Hippocampal formation (tissue), 2 donors: ENCODE measurements around the gene KDM4C.

Source experiments
- DNase-seq, 2 donors: peaks; one replicate each; lab custom pipeline; 2025; lab: John Stamatoyannopoulos, UW

KDM4C gene

DNA sequence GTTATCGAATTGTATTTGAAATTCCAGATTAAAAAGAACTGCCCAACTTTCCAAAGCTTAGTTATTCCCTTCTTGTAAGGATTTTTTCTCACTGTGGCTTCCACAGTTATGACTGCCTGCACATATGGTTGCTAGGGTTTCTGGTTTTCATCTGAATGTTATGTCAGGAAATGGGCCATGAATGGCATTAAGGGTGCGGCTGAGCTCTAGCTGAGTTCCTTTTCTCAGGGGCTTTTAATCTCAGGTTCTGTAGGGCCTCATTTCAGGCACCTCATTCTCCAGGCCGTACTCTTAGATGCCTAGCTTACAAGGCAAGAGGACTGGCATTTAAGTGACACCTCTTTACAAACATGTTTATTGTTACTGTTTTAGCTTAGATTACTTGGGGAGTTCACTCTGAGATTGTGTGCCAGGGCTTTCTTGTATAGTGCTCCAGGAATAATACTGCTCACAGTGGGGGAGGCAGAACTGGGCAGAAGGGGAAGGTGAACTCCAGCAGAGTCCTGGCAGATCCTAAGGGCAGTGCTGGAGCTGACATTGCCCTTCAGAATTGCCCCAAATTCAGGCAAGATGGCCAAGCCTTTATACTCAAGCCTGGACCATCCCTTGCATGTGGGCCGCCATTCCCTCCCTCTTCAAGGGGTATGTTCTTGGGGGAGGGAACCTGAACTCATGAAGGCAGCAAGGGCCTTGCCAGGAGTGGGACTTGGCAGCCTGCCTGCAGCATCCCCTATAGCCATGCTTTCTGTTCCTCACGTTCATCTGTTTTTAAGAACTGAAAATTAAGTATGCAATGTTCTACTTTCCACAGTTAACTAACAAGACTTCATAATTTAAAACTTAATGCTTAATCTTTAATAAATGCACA is 111.5 kb downstream of the KDM4C start:
- DNase-seq = no peak

DNA sequence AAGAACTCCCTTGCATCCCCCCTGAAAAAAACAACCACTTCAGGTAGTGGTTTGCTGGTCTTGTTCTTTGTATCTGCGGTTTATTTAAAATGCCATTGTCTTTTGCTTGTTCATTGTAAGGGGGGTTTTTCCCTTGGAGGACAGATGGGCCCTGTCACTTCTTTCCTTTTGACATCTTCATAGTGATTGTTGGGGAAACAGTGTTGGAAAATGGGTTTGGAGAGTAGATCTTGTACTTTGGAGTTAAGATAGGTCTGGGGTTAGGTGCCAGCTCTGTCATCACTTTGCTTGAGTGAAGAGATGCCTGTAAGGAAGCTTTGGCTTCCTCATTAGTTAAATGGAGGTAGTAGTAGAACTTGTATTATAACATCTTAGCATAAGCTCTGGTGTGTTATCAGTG is 112.4 kb downstream of the KDM4C start:
- no peak for DNase-seq

DNA sequence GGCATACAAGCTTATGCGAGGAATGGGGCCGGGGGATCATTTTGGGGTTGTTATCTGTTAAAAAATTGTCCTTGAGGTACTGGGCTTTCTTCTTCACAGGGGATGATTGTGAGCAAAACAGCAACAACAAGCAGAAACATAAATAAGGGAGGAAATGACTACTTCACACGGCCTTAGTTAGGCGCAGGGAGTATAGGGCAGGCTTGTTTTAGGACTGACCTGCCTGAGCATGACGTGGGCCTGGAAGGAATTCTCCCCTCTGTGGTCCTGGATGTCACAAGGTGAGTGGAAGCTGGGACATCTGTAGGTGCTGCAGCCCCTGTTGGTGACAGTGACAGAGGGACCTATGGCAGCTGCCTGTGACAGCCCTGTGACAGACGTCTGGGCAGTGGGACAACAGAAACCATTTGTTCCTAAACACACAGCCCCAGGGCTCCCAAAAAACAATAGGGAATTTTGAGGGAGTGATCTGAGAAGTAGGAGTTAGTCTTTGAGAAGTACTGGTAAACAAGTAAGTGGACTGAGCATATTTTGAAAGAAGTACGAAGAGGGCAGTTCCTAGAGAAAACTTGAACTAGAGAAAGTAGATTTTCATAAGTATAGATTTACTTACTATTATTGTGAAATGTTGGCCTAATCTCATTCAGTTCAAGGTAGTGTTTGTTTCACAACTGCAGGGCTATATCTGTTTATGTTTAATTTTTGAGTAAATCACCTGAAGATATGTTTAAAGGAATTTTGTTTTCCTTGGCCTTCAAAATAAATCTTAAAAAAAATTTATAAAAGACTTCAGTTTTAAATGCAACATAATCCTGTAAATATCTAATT is 113.1 kb downstream of the KDM4C start:
- DNase-seq = no peak

DNA sequence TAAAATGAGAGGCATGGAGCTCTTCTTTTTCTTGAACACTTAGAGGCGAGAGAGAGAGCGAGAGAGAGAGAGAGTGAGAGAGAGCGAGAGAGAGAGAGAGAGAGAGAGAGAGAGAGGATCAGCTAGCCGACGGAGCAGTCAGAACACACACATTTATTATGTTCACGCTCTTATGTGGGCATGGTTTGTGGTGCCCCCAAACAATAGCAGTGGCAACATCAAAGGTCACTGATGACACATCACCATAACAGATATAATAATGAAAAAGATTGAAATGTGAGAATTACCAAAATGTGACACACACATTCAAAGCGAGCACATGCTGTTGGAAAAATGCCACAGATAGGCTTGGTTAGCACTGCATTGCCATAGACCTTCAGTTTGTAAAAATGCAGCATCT is 116.1 kb downstream of the KDM4C start:
- no peak for DNase-seq

DNA sequence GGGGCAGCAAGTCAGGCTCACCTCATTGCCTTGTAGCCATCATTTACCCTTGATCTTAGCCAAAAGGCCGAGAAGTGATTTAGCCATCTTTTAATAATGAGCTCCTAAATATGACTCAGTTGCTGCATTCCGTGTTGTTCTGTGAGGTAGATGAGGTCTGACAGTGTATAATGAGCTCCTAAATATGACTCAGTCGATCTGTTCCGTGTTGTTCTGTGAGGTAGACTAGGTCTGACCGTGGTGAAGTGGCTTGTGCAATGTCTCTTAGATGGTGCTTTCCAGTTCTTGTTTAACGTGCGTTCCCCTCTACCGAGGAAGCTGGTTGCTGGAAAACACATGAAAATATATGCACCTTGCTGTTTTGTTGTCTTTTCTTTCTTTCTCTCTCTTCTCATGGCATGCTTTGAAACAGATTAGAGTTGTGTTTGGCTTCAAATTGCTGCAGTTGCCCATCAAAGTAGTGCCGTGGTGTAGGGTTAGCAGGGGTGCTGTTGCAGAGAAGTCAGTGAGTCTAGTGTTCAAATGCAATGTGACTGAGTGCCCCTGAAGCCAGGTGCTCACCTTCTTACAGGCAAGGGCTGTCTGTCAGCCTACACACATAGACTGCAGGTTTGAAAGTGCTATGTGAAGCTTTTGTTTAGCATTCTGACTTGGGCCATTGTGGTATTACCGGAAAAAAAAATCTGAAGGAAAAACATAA is 118.6 kb downstream of the KDM4C start:
- DNase-seq = no peak

DNA sequence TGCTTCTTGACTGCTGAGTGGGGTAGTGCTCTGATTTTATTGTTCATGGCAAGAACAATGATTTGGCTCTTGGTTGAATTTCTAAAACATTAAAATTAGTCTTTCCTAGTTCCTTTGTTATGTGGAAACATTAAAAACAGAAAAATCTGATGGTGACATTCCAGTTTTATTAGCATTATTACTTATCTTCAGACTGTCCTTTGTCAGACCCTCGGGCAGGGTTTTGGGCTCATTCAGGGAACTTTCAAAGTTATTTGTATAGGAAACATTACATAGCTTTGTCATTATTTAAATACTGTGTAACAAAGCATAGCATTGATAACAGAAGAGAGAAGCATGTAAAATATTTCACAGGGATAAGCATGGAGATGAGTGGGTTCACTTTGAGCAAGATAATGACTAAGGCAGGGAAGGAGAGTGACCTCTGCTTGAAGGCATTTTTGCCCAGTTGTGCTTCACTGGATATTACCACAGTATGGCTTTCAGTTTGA is 119.9 kb downstream of the KDM4C start:
- DNase-seq = no peak

DNA sequence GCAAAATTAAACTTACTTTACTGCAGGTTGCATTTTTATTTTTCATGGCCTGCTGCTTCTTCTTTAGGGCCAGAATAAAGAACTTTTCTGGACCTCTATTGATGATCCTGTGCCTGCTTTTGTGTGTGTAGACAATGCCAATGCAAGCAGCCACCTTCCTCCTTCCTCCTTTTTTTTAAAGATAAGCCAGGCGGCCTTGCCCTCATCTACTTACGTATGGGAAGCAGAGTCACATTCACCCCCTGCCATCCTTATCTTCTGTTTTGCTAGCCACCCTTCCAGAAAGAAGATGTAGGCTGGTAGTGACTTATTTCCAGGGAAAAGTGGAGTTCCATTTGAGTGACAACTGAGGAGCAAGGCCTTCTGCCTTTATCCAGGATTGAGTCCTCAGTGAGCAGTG is 122.9 kb downstream of the KDM4C start:
- DNase-seq = no peak

DNA sequence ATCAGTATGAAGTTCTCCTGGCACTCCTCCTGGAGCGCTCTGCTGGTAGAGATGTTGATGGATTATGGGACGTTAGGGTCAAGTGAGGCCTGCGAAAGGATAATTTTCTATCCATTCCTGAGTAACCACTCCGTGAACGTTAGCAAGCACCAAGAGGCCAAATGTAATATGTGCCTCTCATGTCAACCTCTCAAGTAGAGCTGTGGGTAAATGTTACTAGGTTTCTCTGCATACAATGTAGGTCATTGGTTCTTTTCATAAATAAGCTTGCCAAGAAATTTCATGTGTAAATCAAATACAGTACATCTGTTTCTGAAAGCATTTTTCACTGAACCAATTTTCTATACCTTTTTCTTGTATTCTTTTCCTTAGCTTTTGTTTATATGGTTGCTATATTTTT is 126.3 kb downstream of the KDM4C start:
- DNase-seq = no peak

DNA sequence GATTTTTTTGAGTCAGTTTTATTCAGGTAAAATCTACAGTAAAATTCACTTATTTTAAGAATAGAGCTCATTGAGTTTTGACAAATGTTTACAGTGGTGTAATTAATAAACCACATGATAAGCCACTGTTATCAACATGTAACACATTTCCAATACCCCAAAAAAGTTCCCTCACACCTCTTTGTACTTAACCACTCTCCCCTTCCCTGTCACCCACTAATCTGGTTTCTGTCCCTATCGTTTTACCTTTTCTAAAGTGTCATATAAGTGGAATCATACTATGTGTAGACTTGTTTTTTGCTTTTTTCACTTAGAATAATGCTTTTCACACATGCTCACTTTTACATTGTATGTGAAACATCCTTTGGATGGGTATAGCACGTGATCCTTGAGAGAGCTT is 127.2 kb downstream of the KDM4C start:
- DNase-seq = no peak

DNA sequence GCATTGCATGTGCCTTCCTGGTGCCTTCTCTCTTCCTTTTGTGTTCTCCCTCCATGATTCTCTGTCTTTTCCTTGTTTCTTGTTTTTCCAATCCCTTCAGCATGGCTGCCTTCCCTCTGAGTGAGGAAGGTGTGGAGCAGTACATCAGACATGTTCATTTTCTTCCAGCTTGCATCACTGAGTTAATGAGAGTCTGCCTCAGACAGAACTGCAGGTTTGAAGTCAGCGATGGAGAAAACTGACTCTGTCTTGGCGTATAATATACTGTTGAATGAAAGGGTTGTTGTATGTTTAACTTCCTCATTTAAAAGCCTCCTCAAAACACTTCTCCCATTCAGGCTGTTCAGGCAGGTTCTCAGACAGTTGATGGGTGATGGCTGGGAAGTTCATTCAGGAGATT is 129.3 kb downstream of the KDM4C start:
- DNase-seq = no peak

DNA sequence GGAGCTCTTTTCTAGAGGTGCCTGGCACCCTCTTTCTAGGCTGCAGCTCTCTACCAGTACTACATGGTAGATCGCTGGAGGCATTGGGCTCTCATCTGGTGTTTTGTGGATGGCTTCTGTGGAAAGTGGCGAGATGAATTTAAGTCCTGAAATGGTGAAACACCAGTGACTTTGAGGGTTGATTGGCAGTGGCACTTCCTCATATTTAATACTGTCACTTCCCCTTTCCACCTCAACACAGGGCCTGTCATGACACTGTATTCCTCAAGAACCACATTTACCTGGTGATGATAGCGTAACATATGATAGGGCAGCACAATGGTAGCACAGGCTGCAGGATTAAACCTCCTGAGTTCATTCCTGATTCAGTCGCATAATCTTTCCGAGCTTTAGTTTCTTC is 132.1 kb downstream of the KDM4C start:
- DNase-seq = no peak

DNA sequence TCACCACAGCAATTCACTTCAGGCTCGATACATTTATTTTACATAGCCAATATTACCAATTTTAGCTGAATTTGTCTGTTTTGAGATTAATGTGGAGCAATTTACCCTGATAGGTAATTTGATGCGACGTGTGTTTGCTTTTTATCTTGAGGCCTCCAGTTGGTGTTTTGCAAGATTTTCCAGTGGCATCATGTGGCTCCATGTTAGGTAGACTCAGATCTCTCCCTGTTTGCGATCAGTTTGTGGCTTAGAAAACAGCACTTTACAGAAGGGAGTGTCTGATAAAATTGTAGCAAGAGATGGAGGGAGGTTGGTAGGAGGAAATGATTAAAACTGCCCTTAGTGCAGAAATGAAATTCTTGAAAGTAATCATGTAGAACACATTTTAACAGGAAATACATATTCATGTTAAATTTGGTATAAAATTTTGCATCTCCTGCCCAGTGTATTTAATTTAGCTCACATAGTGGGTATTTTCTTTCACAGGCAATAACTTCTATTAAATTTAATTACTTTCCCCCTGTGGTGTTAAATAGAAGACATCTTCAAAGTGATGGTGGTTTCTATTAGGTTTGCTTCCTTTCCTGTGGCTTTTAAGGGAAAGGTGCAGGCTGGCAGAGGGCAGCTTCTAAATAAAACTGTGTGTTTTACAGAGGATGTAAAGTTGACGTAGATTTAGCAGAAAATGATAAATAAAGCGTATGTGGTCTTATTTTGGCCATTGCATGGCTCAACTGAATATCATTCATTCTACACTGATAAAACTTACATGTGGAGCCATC is 135.8 kb downstream of the KDM4C start:
- DNase-seq = no peak

DNA sequence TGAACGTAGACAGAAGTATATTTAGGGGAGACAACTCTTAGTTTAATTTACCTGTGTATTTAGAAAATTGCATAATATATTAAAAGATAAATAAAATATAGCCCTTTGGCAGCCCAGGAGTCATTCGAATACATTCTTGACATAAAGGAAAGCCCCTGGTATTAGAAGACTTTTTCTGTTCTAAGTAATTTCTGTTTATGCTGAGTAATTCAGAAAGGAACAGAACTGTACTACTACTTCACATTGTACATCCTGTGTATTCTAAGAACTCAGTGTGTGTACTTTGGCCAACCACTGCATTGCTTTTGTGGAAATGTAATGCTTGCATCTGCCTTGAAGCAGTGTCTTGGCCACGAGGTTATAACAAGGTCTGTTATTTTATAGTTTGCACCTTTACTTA is 136.4 kb downstream of the KDM4C start:
- no peak for DNase-seq

DNA sequence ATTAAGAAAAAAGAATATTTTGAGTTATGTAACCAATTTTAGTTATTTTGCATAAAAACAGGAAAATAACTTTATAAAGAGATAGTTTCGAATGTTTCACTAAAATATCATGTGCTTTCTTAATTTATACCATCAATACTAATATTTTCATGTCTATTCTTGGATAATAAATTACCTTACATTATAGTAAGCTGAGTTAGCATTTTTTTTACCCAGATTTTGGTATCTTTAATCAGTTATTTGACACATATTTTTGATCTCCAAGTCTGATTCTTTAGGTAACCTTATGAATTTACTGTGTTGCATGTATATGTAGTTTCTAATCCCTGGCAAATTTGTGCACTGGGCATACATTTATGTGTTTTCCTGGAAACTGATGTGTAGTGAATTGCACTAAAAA is 138.0 kb downstream of the KDM4C start:
- no peak for DNase-seq

DNA sequence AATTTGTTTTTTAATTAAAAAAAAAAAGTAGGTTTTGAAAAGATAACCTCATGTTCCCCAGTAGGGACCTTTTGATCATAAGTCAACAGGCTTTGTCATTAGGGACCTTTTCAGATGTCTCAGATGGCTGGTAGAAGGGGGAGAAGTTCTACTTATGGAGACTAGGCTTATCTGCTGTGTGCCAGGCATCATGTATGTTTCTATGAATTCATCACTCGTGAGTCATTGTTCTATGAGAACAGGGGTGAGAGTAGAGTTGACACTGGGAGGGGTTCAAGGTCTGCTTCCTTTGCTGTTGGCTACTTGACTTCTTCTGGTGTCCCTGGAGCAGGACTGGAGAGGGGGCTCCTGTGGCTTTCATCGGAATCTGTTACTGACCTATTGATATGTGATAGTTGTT is 138.8 kb downstream of the KDM4C start:
- no peak for DNase-seq

DNA sequence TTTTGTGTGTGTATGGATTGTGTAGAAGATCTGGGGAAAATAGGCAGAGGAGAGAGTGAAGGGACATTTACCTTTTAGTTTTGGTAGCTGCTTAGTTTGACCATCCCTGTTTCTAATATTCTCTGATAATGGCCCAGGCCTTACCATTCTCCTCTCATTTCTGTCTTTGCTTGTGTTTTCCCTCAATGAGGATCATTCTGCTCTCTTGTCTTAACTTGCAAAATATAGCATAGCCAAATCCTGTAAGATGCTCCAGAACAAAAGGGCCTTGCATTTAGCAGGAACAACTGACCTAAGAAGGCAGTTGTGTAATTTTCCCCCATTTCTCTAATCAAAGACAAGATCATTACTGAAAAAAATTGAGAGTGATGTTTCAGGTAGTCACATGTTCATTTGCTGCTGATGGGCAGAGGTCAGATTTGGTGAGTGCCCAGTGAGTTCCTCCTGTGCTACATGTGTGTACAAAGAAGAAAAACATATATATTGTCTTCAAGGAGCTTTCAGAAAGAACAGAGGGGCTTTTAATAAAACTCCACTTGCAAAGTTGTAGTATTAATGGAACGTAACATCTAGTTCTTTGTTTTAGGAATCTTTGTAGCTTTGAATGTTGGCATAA is 139.5 kb downstream of the KDM4C start:
- no peak for DNase-seq

DNA sequence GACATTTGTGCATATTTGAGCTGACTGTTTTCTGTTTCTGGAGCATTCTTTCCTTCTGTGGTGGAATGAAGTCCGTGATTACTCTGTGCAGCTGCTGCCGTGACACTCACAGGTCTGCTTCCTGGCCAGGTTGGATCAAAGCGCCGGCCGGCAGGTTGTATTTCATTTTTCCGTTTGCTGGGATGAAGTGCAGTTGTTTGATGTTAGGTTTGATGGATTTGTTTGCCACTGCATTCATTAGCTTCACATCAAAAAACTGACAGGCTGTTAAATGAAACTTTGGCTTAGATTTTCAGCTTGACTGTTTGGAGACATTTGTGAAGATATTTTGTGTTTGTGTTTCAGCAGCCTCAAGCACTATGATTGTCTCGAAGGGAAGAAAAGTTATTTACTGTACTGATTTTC is 140.1 kb downstream of the KDM4C start:
- no peak for DNase-seq

DNA sequence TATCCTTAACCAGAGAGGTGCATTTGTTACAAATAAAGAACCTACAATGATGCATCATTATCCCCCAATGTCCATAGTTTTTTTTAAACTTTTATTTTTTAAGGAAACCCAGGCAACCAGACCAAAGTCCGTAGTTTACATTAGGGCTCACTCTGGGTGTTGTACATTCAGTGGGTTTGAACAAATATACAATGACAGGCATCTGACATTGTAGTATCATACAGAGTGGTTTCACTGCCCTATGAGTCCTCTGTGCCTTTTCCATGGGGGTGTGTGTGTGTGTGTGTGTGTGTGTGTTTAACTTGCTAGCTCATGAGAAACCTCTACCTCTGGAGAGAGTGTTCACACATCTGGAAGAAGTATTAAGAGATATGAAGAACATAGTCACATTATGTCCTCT is 141.5 kb downstream of the KDM4C start:
- DNase-seq = no peak

DNA sequence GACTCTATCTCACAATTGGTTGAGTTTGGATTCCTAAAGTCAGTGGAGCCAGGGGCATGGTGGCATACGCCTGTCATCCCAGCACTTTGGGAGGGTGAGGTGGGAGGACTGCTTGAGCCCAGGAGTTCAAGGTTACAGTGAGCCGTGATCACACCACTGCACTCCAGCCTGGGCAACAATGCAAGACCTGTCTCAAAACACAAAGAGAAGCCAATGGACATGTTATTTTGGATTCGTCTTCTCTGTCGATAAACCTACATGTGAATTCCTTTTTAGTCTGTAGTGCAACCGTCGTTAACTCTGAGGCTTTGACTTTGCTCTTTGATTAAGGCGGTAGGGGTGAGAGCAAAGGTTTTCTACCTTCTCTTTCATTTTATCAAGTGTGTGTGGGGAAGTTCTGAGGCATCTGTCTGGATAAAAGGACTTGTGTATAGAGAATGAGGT is 142.7 kb downstream of the KDM4C start:
- no peak for DNase-seq

DNA sequence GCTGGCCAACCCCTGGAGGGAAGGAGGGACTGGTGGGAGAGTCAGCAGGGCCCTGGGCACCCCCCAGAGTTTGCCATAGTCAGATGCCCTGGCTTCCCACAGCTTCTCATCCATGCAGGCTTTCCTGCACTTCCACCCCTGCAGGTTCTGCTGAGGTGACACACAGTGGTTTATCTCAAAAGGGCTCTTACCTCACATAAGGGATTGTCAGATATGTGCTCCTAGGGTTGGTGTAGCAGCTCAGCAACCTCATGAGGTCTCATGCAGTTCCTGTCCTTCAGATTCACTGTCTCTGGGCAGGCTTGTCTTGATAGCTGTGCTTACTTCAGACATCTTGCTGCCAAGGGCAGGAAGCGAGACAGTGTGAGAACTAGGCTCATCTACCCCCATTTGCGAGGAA is 143.4 kb downstream of the KDM4C start:
- no peak for DNase-seq

DNA sequence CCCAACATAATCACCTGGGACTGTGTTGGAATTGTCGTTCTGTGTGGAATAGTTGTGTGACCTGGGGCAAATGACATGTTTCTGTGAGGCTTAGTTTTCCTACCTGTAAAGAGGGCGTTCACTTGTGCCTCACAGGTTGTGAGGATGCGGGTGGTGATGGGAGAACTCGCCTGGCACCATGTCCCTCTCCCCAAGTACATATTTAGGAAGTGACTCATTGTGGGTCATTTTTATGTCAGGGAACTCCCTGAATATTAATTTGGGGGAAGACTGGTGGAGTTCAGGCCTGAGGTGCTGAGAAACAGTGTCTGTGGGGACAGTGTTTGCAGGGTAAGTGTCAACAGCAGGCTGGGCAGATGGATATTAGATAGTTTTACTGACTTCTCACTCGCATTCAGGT is 144.7 kb downstream of the KDM4C start:
- no peak for DNase-seq
